GM23338 (cell line): Measurements from ENCODE around the gene CRB2. TPM values are rescaled to one million over a fixed set of nuclear protein-coding genes. Genes with fewer than 3 reads are reported as not detected.

Experiments used
- ATAC-seq: fragments of 200-7000 bp; cut with Tn5 transposase; 3 replicates; pipeline ENCODE4 v1.9.1; 2020
- DNase-seq: peaks from one replicate; pipeline ENCODE4 v3.0.0-alpha.2; 2015; ENCODE audit warnings: low spot score
- H2AFZ ChIP-seq: fragments of 200-600 bp; sonication (generic); 2 replicates; pipeline ENCODE4 v1.8.0; 2016; ENCODE audit warnings: antibody characterized with exemption, mild to moderate bottlenecking, moderate library complexity
- H3F3A ChIP-seq: fragments of 200-600 bp; sonication (generic); replicated peaks from 2 replicates; pipeline ENCODE4 v1.8.0; 2017; ENCODE audit warnings: antibody characterized with exemption, mixed run types, low read depth
- H3K27ac ChIP-seq: fragments of 200-600 bp; sonication (generic); 2 replicates; pipeline ENCODE4 v1.6.1; 2016; ENCODE audit warnings: low read depth
- H3K27me3 ChIP-seq: fragments of 200-600 bp; sonication (generic); 2 replicates; pipeline ENCODE4 v1.8.0; 2016; ENCODE audit warnings: mild to moderate bottlenecking, mixed run types, moderate library complexity; ENCODE audit not compliant: insufficient read depth
- H3K36me3 ChIP-seq: fragments of 200-600 bp; sonication (generic); 2 replicates; pipeline ENCODE4 v1.8.0; 2016; ENCODE audit warnings: mild to moderate bottlenecking; ENCODE audit not compliant: insufficient read depth
- H3K4me1 ChIP-seq: fragments of 200-600 bp; sonication (generic); 2 replicates; pipeline ENCODE4 v1.8.0; 2016; ENCODE audit warnings: mild to moderate bottlenecking, moderate library complexity; ENCODE audit not compliant: insufficient read depth
- H3K4me2 ChIP-seq: fragments of 200-600 bp; sonication (generic); 2 replicates; pipeline ENCODE4 v1.7.1; 2017; ENCODE audit warnings: mixed run types
- H3K4me3 ChIP-seq: fragments of 200-600 bp; sonication (generic); 2 replicates; pipeline ENCODE4 v1.6.1; 2016; ENCODE audit warnings: mixed run types
- H3K79me2 ChIP-seq: fragments of 200-600 bp; sonication (generic); replicated peaks from 2 replicates; pipeline ENCODE4 v1.8.0; 2017; ENCODE audit warnings: mild to moderate bottlenecking; ENCODE audit not compliant: insufficient read depth
- H3K9me2 ChIP-seq: fragments of 200-600 bp; sonication (generic); 2 replicates; pipeline ENCODE4 v1.8.0; 2017; ENCODE audit not compliant: insufficient read depth
- H4K20me1 ChIP-seq: fragments of 200-600 bp; sonication (generic); replicated peaks from 2 replicates; pipeline ENCODE4 v1.8.0; 2017; ENCODE audit warnings: mild to moderate bottlenecking; ENCODE audit not compliant: insufficient read depth
- H3K27ac Mint-ChIP-seq: 2 replicates; pipeline ENCODE4 v1.8.0; 2020; ENCODE audit warnings: inconsistent platforms, mild to moderate bottlenecking, moderate library complexity, mixed read lengths
- H3K27me3 Mint-ChIP-seq: 3 replicates; pipeline ENCODE4 v1.8.0; 2022; ENCODE audit warnings: low read depth, mild to moderate bottlenecking, moderate library complexity, mixed read lengths, inconsistent platforms; ENCODE audit not compliant: insufficient read depth, poor library complexity
- H3K36me3 Mint-ChIP-seq: 3 replicates; pipeline ENCODE4 v1.8.0; 2021; ENCODE audit warnings: low read depth, mild to moderate bottlenecking, inconsistent platforms, moderate library complexity, mixed read lengths
- H3K4me1 Mint-ChIP-seq: 3 replicates; pipeline ENCODE4 v1.8.0; 2020; ENCODE audit warnings: mild to moderate bottlenecking, inconsistent platforms, mixed read lengths
- H3K4me3 Mint-ChIP-seq: 3 replicates; pipeline ENCODE4 v1.8.0; 2021; ENCODE audit warnings: moderate library complexity, mild to moderate bottlenecking, inconsistent platforms, mixed read lengths
- H3K9me3 Mint-ChIP-seq: 3 replicates; pipeline ENCODE4 v1.8.0; 2020; ENCODE audit warnings: moderate library complexity, mild to moderate bottlenecking, inconsistent platforms, mixed read lengths
- CREB1 ChIP-seq: fragments of 250-450 bp; sonication (Bioruptor Pico); IDR thresholded peaks from 2 replicates; pipeline ENCODE4 v1.5.0; 2020; ENCODE audit warnings: low read depth, mild to moderate bottlenecking, moderate library complexity
- CTCF ChIP-seq, 2 experiments: fragments of 200-600 bp in 1 of 2; sonication (generic) in 1 of 2; conservative IDR thresholded peaks; 2 replicates each; pipeline versions ENCODE4 v1.5.1 to v1.6.1; 2016 to 2017; ENCODE audit warnings: antibody characterized with exemption in 2 of 2, low read depth in 2 of 2, mild to moderate bottlenecking in 2 of 2, moderate library complexity in 1 of 2
- ETS1 ChIP-seq: IDR thresholded peaks from 2 replicates; pipeline ENCODE4 v1.6.1; 2016; ENCODE audit warnings: antibody characterized with exemption
- EZH2 ChIP-seq: fragments of 200-600 bp; sonication (generic); IDR thresholded peaks from one replicate; pipeline ENCODE4 v1.8.0; 2017; ENCODE audit warnings: antibody characterized with exemption, mild to moderate bottlenecking, low read depth; ENCODE audit not compliant: unreplicated experiment
- EZH2phosphoT487 ChIP-seq: fragments of 200-600 bp; sonication (generic); IDR thresholded peaks from one replicate; pipeline ENCODE4 v1.8.1; 2018; ENCODE audit warnings: antibody characterized with exemption; ENCODE audit not compliant: unreplicated experiment
- JUNB ChIP-seq: IDR thresholded peaks from one replicate; pipeline ENCODE4 v1.6.1; 2016; ENCODE audit warnings: antibody characterized with exemption; ENCODE audit not compliant: unreplicated experiment
- NANOG ChIP-seq: IDR thresholded peaks from 2 replicates; pipeline ENCODE4 v1.6.1; 2016; ENCODE audit warnings: antibody characterized with exemption, borderline replicate concordance
- POLR2AphosphoS5 ChIP-seq: IDR thresholded peaks from 2 replicates; pipeline ENCODE4 v1.6.1; 2016; ENCODE audit warnings: antibody characterized with exemption, low read depth
- REST ChIP-seq: IDR thresholded peaks from one replicate; pipeline ENCODE4 v1.6.1; 2018; ENCODE audit warnings: antibody characterized with exemption; ENCODE audit not compliant: unreplicated experiment
- STAT1 ChIP-seq: IDR thresholded peaks from one replicate; pipeline ENCODE4 v1.6.1; 2016; ENCODE audit warnings: antibody characterized with exemption; ENCODE audit not compliant: unreplicated experiment
- ZNF114 ChIP-seq: fragments of 250-450 bp; sonication (Bioruptor Pico); IDR thresholded peaks from 2 replicates; pipeline ENCODE4 v1.5.0; 2020; ENCODE audit warnings: mild to moderate bottlenecking, moderate library complexity
- ZNF331 ChIP-seq: fragments of 250-450 bp; sonication (Bioruptor Pico); IDR thresholded peaks from 2 replicates; pipeline ENCODE4 v1.5.0; 2020; ENCODE audit warnings: low read depth, mild to moderate bottlenecking, moderate library complexity
- ZNF462 ChIP-seq: fragments of 250-450 bp; sonication (Bioruptor Pico); IDR thresholded peaks from 2 replicates; pipeline ENCODE4 v1.5.0; 2020; ENCODE audit warnings: mild to moderate bottlenecking, moderate library complexity
- polyA plus RNA-seq: library from polyadenylated mRNA; unstranded; fragments of >200 nt; fragmentation: Nextera tagmentation; extraction: Ambion mirVana; gene quantifications from 2 replicates; pipeline ENCODE4 v1.2.1, GENCODE V29; 2016
- total RNA-seq: library from RNA; depleted of rRNA; stranded (reverse); fragments of >200 nt; shearing (Covaris generic); gene quantifications from 2 replicates; pipeline ENCODE4 v1.2.3, GENCODE V29; 2014

Gene CRB2
- total and polyA plus RNA-seq, 2 experiments from 2014 or later: 0.34 to 10.2 TPM

GRCh38 chr9:123370526-123371227 lies 14.7 kb downstream of the CRB2 start:
- no peaks in the 10 kb centered on the region for H3K9me2 ChIP-seq
- TF ChIP-seq ZNF114 (CRISPR knock-in tag): no peak
- TF ChIP-seq EZH2: no peak
- TF ChIP-seq CTCF (conservative IDR thresholded peaks at IDR 0.05; ENCODE audit: low read depth in 2 of 2): no peak; a peak in 1 of 4 replicates
- TF ChIP-seq CREB1 (CRISPR knock-in tag): no peak
- TF ChIP-seq POLR2AphosphoS5: no peak
- no peak for TF ChIP-seq JUNB
- no peak for TF ChIP-seq NANOG
- TF ChIP-seq EZH2phosphoT487: no peak
- no peak for TF ChIP-seq ETS1
- TF ChIP-seq ZNF331 (CRISPR knock-in tag): no peak
- TF ChIP-seq REST: no peak
- TF ChIP-seq STAT1: no peak
- TF ChIP-seq ZNF462 (CRISPR knock-in tag): no peak
- peaks cover 5% of the 10 kb centered on the region for H3K4me1 ChIP-seq
- H3K4me2 ChIP-seq: no peak overlapping the region
- H3F3A ChIP-seq: peaks cover 5% of the 10 kb centered on the region; the same call in 1 of the 2 replicates
- no peak overlapping the region for H3K27ac ChIP-seq
- no peaks in the 10 kb centered on the region for H3K36me3 Mint-ChIP-seq
- no peaks in the 10 kb centered on the region for H4K20me1 ChIP-seq
- no peak overlapping the region for H3K27ac Mint-ChIP-seq
- no peak overlapping the region for H3K4me3 ChIP-seq
- H3K27me3 ChIP-seq: peaks cover 37% of the 10 kb centered on the region
- H3K36me3 ChIP-seq: no peaks in the 10 kb centered on the region
- no peaks in the 10 kb centered on the region for H3K9me3 Mint-ChIP-seq
- ATAC-seq: no peak
- peaks cover 38% of the 10 kb centered on the region for H3K27me3 Mint-ChIP-seq
- H3K79me2 ChIP-seq: no peaks in the 10 kb centered on the region
- peaks cover 28% of the 10 kb centered on the region for H3K4me1 Mint-ChIP-seq
- DNase-seq: no peak
- no peak overlapping the region for H2AFZ ChIP-seq
- no peak overlapping the region for H3K4me3 Mint-ChIP-seq
